OCI-M1 (cell line): ENCODE data around the gene CDH12.
"Not testable (repeated sequence)": the region's sequence is repeated elsewhere in the genome, so short reads cannot be mapped to it uniquely, and the experiment has no call there.

Source experiments
- DNase-seq: peaks from one replicate; lab custom pipeline; 2025; lab: John Stamatoyannopoulos, UW

Gene CDH12

GRCh38 chr5:22293147-22293546 lies 560.0 kb downstream of the CDH12 start:
- DNase-seq, result no peak

DNA sequence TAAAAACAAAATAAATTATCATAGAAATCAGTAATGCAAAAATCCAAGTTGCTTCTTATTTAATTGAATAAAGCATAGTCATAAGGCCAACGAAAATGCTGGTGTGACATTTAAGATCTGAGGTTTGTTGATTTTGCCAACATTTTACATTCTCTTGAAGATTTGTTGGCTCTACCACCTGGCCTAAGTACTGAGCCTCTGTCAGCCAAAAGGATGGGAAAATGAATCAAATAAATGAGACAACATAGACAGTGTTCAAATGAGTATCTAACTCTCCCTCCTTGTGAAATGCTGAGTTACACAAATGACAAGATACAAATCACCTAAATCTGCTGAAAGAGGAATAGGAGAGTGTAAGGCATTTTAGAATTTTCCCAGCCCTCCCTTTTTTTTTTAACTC lies 575.0 kb downstream of the CDH12 start:
- no peak for DNase-seq

DNA sequence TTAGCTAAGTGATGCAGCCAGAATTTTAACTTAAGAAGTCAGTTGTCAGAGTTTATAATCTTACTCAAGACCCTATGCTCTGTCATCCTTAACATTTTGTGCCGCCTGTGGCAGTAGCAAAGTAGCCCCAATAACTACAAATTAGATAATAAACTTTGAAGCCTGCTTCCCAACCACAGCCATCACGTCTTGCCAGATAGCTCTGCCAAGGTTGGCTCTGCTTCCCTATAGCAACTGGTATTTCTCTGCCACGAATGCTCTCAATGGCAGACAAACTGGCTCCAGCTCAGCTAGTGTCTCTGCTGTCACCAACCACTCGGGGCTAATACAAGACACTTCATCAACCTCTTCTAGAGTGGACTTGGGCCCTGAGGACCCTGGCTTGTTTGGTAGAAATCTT lies 576.1 kb downstream of the CDH12 start:
- no peak for DNase-seq

- not testable (repeated sequence) for DNase-seq
These were observed 587.3 kb downstream of the CDH12 start for GRCh38 chr5:22265855-22266254.

DNA sequence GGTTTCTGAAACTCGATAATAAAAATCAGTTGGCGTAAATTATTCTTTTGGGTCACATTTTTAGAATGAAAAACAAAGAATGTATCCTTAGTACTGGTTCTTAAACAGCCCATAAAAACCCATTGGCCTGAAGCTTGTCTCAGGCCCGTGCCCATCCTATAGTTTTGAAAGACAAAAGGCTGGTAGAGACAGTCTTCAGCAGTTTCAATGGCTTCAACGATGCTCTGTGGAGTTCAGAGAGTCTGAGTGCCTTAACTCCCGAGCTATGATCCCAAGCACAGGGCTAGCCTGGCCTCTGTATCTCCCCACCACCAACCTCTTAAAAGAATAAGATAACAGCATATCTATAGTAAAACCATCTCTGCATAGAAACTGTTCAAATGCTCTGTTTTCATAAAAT lies 595.0 kb downstream of the CDH12 start:
- DNase-seq, result no peak

GRCh38 chr5:22250528-22250927 lies 602.6 kb downstream of the CDH12 start:
- no peak for DNase-seq

GRCh38 chr5:22249209-22249729 lies 603.9 kb downstream of the CDH12 start:
- DNase-seq, result peak; percentile 74

- DNase-seq, result no peak
These were observed 607.4 kb downstream of the CDH12 start for GRCh38 chr5:22245770-22246169.

- DNase-seq, result peak; percentile 11
These were observed 610.6 kb downstream of the CDH12 start for GRCh38 chr5:22242532-22242931.

GRCh38 chr5:22238047-22238446 lies 615.1 kb downstream of the CDH12 start:
- DNase-seq, result no peak

- no peak for DNase-seq
These were observed 626.7 kb downstream of the CDH12 start for GRCh38 chr5:22226423-22226822.

GRCh38 chr5:22223079-22223478 lies 630.1 kb downstream of the CDH12 start:
- DNase-seq, result no peak

DNA sequence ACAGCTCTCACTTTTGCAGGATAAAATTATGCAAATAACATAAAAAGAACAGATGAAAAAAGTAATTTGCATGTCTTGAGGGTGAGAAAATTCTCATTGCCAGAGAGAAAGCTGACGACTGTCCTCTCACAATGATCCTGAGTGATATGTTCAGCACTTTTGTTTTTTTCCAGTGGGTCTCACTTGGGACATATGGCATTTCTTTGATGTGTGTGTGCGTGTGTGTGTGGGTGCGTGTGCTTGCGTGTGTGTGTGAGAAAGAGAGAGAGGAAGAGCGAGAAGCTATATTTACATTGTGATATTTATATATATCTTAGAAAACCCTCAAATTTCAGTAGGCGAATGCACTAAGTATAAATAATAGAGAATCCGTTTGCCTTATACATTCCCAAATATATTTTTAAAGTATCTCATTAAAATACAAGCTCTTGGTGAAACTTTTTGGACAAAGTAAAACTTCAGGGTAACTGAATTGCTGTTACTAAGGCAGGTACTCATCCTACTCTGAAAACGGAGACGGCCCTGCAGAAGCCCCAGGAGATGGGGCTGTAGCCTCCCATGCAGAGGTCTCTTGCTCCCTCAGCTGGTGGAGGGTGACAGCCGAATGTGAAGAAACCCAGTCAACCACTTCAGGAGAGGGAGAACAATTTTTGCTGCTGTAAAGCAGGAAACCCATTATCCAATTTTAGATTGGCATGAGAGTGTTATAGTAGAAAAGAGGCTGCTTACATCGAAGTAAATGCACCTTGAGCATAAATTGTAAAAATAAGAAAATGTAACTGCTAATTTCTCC lies 639.2 kb downstream of the CDH12 start:
- DNase-seq, result peak; percentile 50

GRCh38 chr5:22212254-22212991 lies 640.7 kb downstream of the CDH12 start:
- not testable (repeated sequence) for DNase-seq

GRCh38 chr5:22208463-22208862 lies 644.7 kb downstream of the CDH12 start:
- DNase-seq, result not testable (repeated sequence)

DNA sequence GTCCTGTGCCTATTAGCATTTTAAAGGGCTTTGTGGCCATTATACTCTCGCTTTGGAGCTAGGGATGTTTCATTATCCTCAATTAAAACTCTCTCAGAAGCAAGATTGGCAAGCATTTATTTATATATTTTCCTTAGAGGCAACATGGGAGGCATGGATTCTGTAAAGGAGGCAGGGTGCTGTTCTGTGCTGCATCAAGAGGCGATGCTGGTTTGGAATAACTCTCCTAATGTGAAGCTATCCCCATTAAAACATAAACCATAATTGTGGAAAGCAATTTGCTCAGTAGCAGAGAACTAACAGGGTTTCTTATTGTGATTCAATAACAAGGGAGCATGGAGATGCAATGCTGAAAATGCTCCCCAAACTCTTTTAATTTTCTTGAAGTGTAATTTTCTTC lies 664.5 kb downstream of the CDH12 start:
- DNase-seq, result not testable (repeated sequence)

DNA sequence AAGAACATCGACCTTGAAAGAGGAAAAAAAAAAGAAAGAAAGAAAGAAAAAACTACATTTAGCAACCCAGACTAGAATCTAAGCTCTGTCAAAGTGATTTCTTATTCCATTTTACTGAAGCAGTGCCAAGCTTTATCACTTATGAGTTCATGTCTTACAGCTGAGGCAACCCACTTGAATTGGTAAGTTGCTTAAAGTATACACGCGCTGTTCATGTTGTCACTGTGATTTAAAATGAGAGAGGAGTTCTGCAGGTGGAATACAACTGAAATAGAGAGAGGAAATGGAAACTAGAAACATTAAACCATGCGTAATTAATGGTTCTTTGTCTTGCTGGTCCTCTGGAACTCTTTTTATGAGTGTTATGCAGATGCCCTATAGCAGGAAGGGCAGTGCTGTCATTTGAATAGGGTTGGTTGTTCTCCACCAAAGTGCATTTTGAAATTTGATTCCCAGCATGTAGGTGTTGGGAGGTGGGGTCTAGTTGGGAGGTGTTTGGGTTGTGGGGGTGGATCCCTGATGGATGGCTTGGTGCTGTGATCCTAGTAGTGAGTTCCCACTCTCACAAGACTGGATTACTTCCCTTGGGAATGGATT lies 665.4 kb downstream of the CDH12 start:
- DNase-seq, result not testable (repeated sequence)

DNA sequence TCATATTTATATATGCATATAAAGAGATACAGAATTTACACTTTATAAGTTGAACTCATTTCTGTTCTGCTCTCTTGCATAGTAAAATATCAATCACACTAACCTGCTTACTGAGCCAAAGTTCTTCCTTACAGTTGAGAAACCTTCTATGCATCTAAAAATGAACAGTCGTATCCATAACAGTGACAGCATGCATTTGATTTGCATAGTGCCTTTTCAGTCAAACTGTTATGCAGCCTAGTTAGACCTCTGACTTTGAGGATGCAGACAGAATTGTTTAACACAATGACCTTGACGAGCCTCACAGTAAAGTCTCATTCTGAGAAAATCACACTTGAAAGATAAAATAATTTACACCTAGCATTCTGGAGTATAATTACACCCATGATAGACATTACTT lies 683.9 kb downstream of the CDH12 start:
- not testable (repeated sequence) for DNase-seq

DNA sequence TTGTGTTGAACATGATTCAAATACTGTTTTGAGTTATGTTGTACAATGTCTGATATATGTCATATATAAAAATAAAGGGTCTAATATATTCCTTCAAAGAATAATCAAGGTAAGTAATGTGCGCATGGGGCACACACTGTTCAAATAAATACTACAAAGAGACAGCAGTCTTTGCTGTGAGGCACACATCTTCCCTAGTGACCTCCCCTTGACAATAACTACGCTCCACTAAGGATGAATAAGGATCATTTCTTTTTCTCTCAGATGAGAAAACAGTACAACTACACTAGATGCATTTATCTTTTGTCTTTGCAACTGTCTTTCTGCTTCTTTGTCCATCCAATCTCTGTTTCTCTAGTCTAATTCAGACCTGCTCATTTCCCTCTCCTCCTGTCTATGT lies 684.4 kb downstream of the CDH12 start:
- DNase-seq, result not testable (repeated sequence)

GRCh38 chr5:22165931-22166330 lies 687.2 kb downstream of the CDH12 start:
- DNase-seq, result not testable (repeated sequence)

DNA sequence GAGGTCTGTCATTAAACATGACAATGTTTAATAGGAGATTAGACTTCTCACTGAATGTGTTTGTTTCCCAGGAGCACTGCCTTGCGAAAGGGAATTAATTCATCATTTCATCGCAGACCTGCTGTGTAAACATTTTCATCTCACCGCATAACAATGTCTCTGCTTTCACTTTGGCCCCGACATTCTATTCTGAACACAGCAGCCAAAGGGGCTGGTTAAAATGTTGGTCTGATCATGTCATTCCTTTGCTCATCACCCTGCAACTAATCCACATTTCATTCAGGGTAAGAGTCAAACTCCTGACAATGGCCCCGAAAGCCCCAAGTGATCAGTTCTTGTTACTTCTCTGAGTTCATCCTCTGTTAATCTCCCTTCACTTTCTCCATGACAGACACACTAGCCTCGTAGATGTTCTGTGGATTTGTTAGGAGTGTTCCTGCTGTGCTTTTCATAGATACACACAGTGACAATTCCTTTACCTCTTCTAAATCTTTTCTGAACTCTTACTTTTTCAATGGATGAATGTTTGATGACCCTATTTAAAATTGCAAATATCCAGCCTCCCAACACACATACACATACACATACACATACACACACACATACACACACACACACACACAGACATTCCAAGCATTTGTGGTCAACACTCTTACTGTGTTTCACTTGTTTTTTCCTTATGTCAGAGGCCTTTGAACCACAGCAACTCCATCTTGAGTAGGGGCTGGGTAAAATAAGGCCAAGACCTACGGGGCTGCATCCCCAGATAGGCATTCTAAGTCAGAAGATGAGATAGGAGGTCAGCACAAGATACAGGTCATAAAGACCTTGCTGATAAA lies 688.0 kb downstream of the CDH12 start:
- DNase-seq, result not testable (repeated sequence)

GRCh38 chr5:22156953-22157352 lies 696.2 kb downstream of the CDH12 start:
- not testable (repeated sequence) for DNase-seq
